CD14-positive monocyte (primary cell): ENCODE results near the gene EIF1AD. TPM values are rescaled to one million over a fixed set of nuclear protein-coding genes. Genes with fewer than 3 reads are reported as not detected.

ENCODE experiments used
- DNase-seq, 3 donors: peaks; one replicate each; pipeline ENCODE4 v3.0.0-alpha.2; 2011 to 2022
- H2AFZ ChIP-seq: 2 replicates; pipeline ENCODE4 v1.6.0; 2012; ENCODE audit warnings: mild to moderate bottlenecking, low read depth, low read length, inconsistent platforms; ENCODE audit not compliant: insufficient read depth, poor library complexity, severe bottlenecking
- H3K27ac ChIP-seq, 2 donors: 1 replicate in 1 of 2; 2 replicates in 1 of 2; pipeline ENCODE4 v1.5.1; 2012 to 2013; ENCODE audit warnings: low read length in 2 of 2, control low read depth in 1 of 2, inconsistent platforms in 1 of 2, low read depth in 1 of 2, mild to moderate bottlenecking in 1 of 2
- H3K27me3 ChIP-seq, 2 donors: one replicate each; pipeline versions ENCODE4 v1.6.0 to v1.6.1; 2011 to 2013; ENCODE audit warnings: low read length in 2 of 2; ENCODE audit not compliant: control insufficient read depth in 2 of 2, insufficient read depth in 2 of 2
- H3K36me3 ChIP-seq, 2 donors: replicated peaks in 1 of 2; 1 replicate in 1 of 2; 2 replicates in 1 of 2; pipeline versions ENCODE4 v1.5.1 to v1.6.1; 2012 to 2013; ENCODE audit warnings: low read length in 2 of 2, control low read depth in 1 of 2, inconsistent platforms in 1 of 2, mild to moderate bottlenecking in 1 of 2; ENCODE audit not compliant: insufficient read depth in 2 of 2, control insufficient read depth in 1 of 2
- H3K4me1 ChIP-seq, 2 donors: 1 replicate in 1 of 2; 2 replicates in 1 of 2; pipeline versions ENCODE4 v1.5.1 to v1.6.1; 2012 to 2013; ENCODE audit warnings: low read length in 2 of 2, control low read depth in 1 of 2, inconsistent platforms in 1 of 2, mild to moderate bottlenecking in 1 of 2, moderate library complexity in 1 of 2; ENCODE audit not compliant: insufficient read depth in 2 of 2, control insufficient read depth in 1 of 2
- H3K4me2 ChIP-seq: replicated peaks from 2 replicates; pipeline ENCODE3; 2012; ENCODE audit warnings: low read length, moderate library complexity, mild to moderate bottlenecking; ENCODE audit not compliant: poor library complexity, severe bottlenecking; ENCODE audit errors: extremely low read depth
- H3K4me3 ChIP-seq, 3 experiments: fragments of 200-600 bp in 1 of 3; sonication (generic) in 1 of 3; replicated peaks in 1 of 3; 1 replicate in 2 of 3; 2 replicates in 1 of 3; pipeline ENCODE4 v1.5.1; 2011 to 2013; ENCODE audit warnings: low read length in 3 of 3, mild to moderate bottlenecking in 3 of 3, control low read depth in 2 of 3, low read depth in 2 of 3, inconsistent platforms in 1 of 3, moderate library complexity in 1 of 3
- H3K79me2 ChIP-seq: 2 replicates; pipeline ENCODE4 v1.6.0; 2012; ENCODE audit warnings: mild to moderate bottlenecking, control low read depth, inconsistent platforms, low read length, moderate library complexity; ENCODE audit not compliant: insufficient read depth
- H3K9ac ChIP-seq: 2 replicates; pipeline ENCODE4 v1.6.0; 2017; ENCODE audit warnings: low read length, mild to moderate bottlenecking; ENCODE audit not compliant: insufficient read depth, poor library complexity, severe bottlenecking
- H3K9me3 ChIP-seq, 2 donors: replicated peaks in 1 of 2; 1 replicate in 1 of 2; 2 replicates in 1 of 2; pipeline versions ENCODE4 v1.5.1 to v1.6.1; 2012 to 2013; ENCODE audit warnings: low read length in 2 of 2, control low read depth in 1 of 2; ENCODE audit not compliant: control insufficient read depth in 1 of 2, insufficient read depth in 1 of 2
- H4K20me1 ChIP-seq: 2 replicates; pipeline ENCODE4 v1.6.0; 2012; ENCODE audit warnings: mild to moderate bottlenecking, low read length, control low read depth, moderate library complexity; ENCODE audit not compliant: insufficient read depth
- H3K27ac Mint-ChIP-seq, 7 donors: one replicate each; pipeline ENCODE4 v1.8.0; 2020; ENCODE audit warnings: mild to moderate bottlenecking in 7 of 7, mixed read lengths in 7 of 7, moderate library complexity in 6 of 7, inconsistent platforms in 2 of 7
- H3K27me3 Mint-ChIP-seq, 3 donors: one replicate each; pipeline ENCODE4 v1.8.0; 2021 to 2022; ENCODE audit warnings: low read depth in 3 of 3, mild to moderate bottlenecking in 3 of 3, mixed read lengths in 3 of 3, moderate library complexity in 3 of 3, inconsistent platforms in 1 of 3
- H3K36me3 Mint-ChIP-seq, 2 donors: one replicate each; pipeline ENCODE4 v1.8.0; 2020; ENCODE audit warnings: mixed read lengths in 2 of 2, inconsistent platforms in 1 of 2, mild to moderate bottlenecking in 1 of 2
- H3K4me1 Mint-ChIP-seq: one replicate; pipeline ENCODE4 v1.8.0; 2020; ENCODE audit warnings: mild to moderate bottlenecking, mixed read lengths
- H3K4me3 Mint-ChIP-seq, 2 donors: one replicate each; pipeline ENCODE4 v1.8.0; 2020; ENCODE audit warnings: mild to moderate bottlenecking in 2 of 2, mixed read lengths in 2 of 2, moderate library complexity in 1 of 2
- H3K9me3 Mint-ChIP-seq, 7 donors: one replicate each; pipeline ENCODE4 v1.8.0; 2020 to 2022; ENCODE audit warnings: mixed read lengths in 7 of 7, mild to moderate bottlenecking in 6 of 7, moderate library complexity in 6 of 7, inconsistent platforms in 2 of 7
- CTCF ChIP-seq: fragments of 200-600 bp; IDR thresholded peaks from one replicate; pipeline ENCODE4 v1.8.0; 2022; ENCODE audit warnings: antibody characterized with exemption, mild to moderate bottlenecking
- WGBS: methylation state at CpG from one replicate; pipeline ENCODE4 v1.1.5; 2013; ENCODE audit warnings: missing lambda C conversion rate; ENCODE audit not compliant: insufficient coverage; 5-methylcytosine and 5-hydroxymethylcytosine counted together
- intact Hi-C, 2 donors: fragments of 100-400 bp; cut with micrococcal nuclease; formaldehyde crosslinking; loops; one replicate each; pipeline versions ENCODE4 v1.15.0 to v1.15.1; 2023
- polyA plus RNA-seq, 3 donors: library from polyadenylated mRNA; depleted of rRNA in 1 of 3; unstranded in 2 of 3; stranded (reverse) in 1 of 3; fragments of 300-500 nt in 2 of 3; fragments of >200 nt in 1 of 3; fragmentation: Illumina TruSeq in 2 of 3; gene quantifications; 1 replicate in 2 of 3; 2 replicates in 1 of 3; pipeline ENCODE4 v1.2.3, GENCODE V29; 2012 to 2021

Gene EIF1AD
- polyA plus RNA-seq, 3 donors = 16.4 to 23.1 (median 18.2) TPM

GRCh38 chr11:65997286-65997685 is 4.7 kb downstream of the EIF1AD start:
- intact Hi-C loops = loop anchor here in 1 of 2 donors (10.0 kb wide), 1 partner anchor 372 kb away; no protein-coding TSS in a partner anchor
- Mint-ChIP-seq H3K4me3 (no peak overlapping the region), H3K27ac (peak overlapping the region in 2 of 7 donors; percentile 9 to 27), H3K27me3 (no peaks in the 10 kb centered on the region), H3K9me3 (no peaks in the 10 kb centered on the region), H3K4me1 (peaks cover 10% of the 10 kb centered on the region), H3K36me3 (peaks cover 38 to 57% of the 10 kb centered on the region in 2 donors)
- Histone ChIP-seq H3K9ac (no peak overlapping the region), H3K4me2 (no peak overlapping the region), H3K79me2 (peaks cover 28% of the 10 kb centered on the region), H3K27me3 (no peaks in the 10 kb centered on the region), H3K9me3 (no peaks in the 10 kb centered on the region), H2AFZ (no peak overlapping the region), H3K36me3 (peaks cover 32 to 47% of the 10 kb centered on the region in 2 donors), H4K20me1 (peaks cover 30% of the 10 kb centered on the region), H3K4me3 (no peak overlapping the region), H3K4me1 (peaks cover 7 to 16% of the 10 kb centered on the region in 2 donors), H3K27ac (no peak overlapping the region)
- 95% methylated on average over 2 of the region's 2 CpGs for WGBS
- TF ChIP-seq CTCF = no peak
- DNase-seq = no peak

- Mint-ChIP-seq H3K9me3 (no peaks in the 10 kb centered on the region), H3K27me3 (no peaks in the 10 kb centered on the region), H3K36me3 (peaks cover 12 to 43% of the 10 kb centered on the region in 2 donors), H3K27ac (peak overlapping the region in 1 of 7 donors; percentile 14), H3K4me3 (no peak overlapping the region), H3K4me1 (peaks cover 6% of the 10 kb centered on the region)
- no peak overlapping the region for H3K4me3 ChIP-seq
- no peak overlapping the region for H3K4me2 ChIP-seq
- no peak overlapping the region for H3K27ac ChIP-seq
- WGBS = 100% methylated on average over 2 of the region's 5 CpGs
- intact Hi-C loops = loop anchor here in 1 of 2 donors (10.0 kb wide), 1 partner anchor 367 kb away; no protein-coding TSS in a partner anchor
- H2AFZ ChIP-seq = no peak overlapping the region
- H3K9me3 ChIP-seq = no peaks in the 10 kb centered on the region
- H3K79me2 ChIP-seq = no peaks in the 10 kb centered on the region
- no peak for TF ChIP-seq CTCF
- no peak for DNase-seq
- H3K4me1 ChIP-seq = peaks cover 3 to 9% of the 10 kb centered on the region in 2 donors
- H3K9ac ChIP-seq = no peak overlapping the region
- H4K20me1 ChIP-seq = peaks cover under 1% of the 10 kb centered on the region
- peaks cover 2 to 21% of the 10 kb centered on the region in 2 donors for H3K36me3 ChIP-seq
- H3K27me3 ChIP-seq = no peaks in the 10 kb centered on the region
Observed at GRCh38 chr11:65992056-65992455, 9.9 kb downstream of the EIF1AD start.
